Measurements from ENCODE around the gene PXYLP1.

- TF ChIP-seq CTCF (conservative IDR thresholded peaks at IDR 0.05; ENCODE audit: low read length) = no peak; the same call in 1 of the 2 replicates
- TF ChIP-seq EZH2phosphoT487 (IDR thresholded peaks at IDR 0.05; ENCODE audit: borderline replicate concordance) = no peak
Measured at GRCh38 chr3:141305436-141305835, 73.8 kb downstream of the PXYLP1 start.

Measured in Loucy (cell line).